ENCODE measurements around the gene INSC.

DNA sequence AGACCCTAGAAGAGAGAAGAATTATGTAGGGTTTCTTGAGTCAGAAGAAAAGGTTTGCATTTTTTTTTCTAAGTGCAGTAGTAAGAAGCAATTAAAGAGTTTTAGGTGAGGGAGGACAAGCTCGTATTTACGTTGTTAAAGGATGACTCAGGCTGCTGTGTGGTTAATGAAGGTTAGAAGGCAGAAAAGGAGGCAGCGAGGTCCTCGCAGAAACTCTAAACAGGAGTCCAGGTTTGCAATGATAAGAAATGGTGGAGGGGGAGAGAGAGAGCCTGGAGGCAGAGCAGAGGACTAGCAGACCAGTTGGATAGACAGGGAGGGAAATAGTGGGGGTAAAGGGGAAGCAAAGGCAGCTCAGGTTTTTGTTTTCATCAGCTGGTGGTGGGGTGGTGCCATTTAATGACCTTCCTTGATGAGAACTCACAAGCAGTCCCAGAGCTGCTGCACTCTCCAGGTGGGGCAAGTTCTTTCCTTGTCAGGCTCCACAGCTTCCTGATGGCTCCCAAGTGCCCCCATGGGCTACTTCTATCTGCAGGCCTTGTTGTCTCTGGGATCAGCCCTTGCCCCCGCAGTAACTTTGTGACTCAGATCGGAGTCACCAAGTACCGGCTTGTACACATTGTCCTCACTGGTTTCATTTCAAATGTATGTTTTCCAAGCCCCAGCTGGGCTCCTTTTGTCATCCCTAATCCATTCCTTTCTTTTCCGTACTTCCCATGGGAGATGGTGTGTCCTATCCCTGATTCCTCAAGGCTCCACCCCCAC lies 8.3 kb upstream of the INSC start:
- TF ChIP-seq, protein P1, sequence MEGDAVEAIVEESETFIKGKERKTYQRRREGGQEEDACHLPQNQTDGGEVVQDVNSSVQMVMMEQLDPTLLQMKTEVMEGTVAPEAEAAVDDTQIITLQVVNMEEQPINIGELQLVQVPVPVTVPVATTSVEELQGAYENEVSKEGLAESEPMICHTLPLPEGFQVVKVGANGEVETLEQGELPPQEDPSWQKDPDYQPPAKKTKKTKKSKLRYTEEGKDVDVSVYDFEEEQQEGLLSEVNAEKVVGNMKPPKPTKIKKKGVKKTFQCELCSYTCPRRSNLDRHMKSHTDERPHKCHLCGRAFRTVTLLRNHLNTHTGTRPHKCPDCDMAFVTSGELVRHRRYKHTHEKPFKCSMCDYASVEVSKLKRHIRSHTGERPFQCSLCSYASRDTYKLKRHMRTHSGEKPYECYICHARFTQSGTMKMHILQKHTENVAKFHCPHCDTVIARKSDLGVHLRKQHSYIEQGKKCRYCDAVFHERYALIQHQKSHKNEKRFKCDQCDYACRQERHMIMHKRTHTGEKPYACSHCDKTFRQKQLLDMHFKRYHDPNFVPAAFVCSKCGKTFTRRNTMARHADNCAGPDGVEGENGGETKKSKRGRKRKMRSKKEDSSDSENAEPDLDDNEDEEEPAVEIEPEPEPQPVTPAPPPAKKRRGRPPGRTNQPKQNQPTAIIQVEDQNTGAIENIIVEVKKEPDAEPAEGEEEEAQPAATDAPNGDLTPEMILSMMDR (tag by site-specific recombination; IDR thresholded peaks at IDR 0.05): no peak
- TF ChIP-seq ZBTB26 (tag by site-specific recombination; optimal IDR thresholded peaks at IDR 0.05): no peak

Measured in HEK293 (cell line).